ACHN (cell line): Measurements from ENCODE around the gene CYBA.

Source experiments
- DNase-seq: peaks from one replicate; pipeline ENCODE4 v3.0.0-alpha.2; 2015
- in situ Hi-C: cut with HindIII; loops from 2 replicates; pipeline ENCODE4 v1.10.0; 2017; ENCODE audit warnings: low sequenced_read_pairs, low pct_ligation_motif_present, low pct_unique_long_range_greater_than_20kb

CYBA gene

GRCh38 chr16:88687676-88688012 lies 36.8 kb upstream of the CYBA start:
- in situ Hi-C loops = no loop called here
- DNase-seq = no peak

DNA sequence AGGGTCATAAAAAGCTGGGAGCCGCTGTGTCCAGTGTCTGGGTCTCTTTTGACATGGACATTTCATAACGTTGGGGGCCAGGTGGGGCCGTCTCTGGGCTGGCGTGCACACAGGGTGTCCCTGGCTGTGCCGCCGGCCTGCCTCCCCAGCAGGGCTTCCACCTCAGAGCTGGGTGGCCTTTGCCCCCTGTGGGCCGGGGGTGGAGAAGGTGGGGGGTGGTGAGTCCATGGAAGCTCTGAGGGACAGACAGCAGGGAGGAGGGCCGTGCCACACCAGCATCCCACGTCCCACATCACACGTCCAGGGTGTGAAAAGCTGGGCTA lies 36.4 kb upstream of the CYBA start:
- no peak for DNase-seq
- in situ Hi-C loops = no loop called here

DNA sequence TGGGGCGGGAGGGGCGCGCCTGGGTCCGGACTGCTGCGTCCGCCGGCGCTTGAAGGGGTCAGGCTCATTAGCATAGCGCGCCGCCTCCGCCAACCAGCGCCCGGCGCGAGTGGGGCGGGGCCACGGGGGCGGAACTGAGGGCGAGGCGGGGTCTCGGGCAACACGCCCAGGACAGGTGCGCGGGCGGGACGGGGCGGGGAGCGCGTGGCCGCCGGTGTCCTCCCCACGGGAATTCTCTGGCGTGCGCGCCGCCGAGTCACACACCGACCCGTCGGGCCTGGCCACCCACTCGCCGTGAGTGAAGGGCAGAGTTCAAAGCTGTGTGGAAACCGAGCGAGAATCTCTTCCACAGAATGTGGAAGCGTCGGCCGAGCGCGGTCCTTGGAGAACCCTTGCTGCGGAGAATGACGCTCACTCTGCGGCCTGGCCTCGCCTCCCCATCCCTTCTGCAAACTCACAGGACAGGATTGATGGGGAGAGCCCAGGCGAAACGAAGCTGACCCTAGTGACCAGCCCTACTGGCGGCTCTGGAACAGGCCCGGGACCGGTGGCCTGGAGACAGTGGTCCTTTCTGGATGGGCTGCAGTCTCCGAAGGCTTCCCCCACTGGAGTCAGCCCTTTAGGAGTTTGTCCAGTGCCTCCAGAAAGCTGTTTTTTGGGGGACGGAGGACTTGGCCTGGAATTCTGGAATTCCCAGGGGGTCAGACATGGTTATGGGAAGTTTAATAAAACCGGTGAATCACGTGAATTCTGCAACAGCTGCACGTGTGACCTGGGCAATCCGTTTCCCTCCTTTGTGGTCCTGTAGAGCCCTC lies 35.8 kb upstream of the CYBA start, which contains the start of gene SNAI3:
Gene SNAI3, minus strand, starts transcription at position 69 of the 815 bp plus-strand sequence. CDS start 101 bp downstream, outside the sequence.
- in situ Hi-C loops = no loop called here
- DNase-seq = peak; percentile 85

DNA sequence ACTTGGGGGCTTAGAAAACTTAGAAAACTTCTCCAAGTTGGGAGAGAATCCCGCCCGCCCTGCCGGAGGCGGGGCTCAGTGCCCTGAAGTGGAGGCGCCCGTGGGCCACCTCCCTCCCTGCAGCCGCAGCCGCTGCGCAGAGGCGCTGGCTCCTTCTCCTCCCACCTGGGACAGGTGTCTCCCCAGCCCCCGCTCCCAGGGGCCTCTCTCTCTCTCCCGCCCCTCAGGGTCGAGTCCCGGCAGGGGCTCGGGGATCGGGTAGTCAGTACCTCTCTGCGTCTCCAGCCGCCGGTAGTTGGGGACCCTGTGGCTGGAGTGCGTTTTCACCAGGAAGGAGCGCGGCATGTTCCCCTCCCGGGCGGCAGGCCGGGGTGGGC lies 35.2 kb upstream of the CYBA start:
- in situ Hi-C loops = no loop called here
- no peak for DNase-seq

- in situ Hi-C loops = no loop called here
- peak; percentile 59 for DNase-seq
Measured at GRCh38 chr16:88685156-88686061, 34.6 kb upstream of the CYBA start.

- in situ Hi-C loops = no loop called here
- DNase-seq = no peak
Measured at GRCh38 chr16:88684569-88685155, 33.8 kb upstream of the CYBA start.

DNA sequence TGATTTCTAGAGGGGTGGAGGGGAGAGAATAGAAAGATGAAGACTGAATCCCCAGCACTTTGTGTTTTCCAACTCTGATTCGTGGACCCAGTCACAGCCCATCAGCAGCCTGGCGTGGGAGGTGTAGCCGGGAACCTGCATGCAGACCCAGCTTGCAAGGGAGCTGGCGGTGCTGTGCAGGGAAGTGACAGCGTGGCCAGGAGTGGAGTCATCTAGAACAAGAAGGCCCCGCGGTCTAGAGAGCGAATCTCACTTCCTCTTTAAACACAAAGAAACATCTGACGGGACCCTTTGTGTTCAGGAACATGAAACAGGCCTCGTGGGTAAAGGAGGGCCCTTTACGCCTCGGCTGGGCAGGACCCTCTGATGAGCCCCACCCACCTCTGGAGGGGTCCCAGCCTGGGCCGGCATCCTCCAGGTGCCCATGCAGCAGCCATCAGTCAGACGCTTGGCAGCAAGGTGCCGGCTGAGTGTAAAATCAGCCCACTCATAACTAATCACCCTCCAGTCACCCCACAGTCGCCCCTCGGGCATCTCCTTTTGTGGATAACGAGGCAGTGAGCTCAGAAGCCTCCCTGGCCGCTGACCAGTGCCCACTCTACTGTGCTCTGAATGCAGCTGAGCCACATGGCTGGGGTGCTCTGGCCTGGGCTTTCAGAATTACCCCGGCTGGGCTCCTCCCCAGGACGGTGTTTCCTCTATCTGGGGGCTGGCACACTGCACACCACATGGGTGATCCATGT lies 31.0 kb upstream of the CYBA start:
- in situ Hi-C loops = no loop called here
- no peak for DNase-seq

GRCh38 chr16:88681084-88681680 lies 30.3 kb upstream of the CYBA start:
- peak; percentile 29 for DNase-seq
- in situ Hi-C loops = no loop called here

- in situ Hi-C loops = no loop called here
- DNase-seq = no peak
Measured at GRCh38 chr16:88680554-88681083, 29.8 kb upstream of the CYBA start.

DNA sequence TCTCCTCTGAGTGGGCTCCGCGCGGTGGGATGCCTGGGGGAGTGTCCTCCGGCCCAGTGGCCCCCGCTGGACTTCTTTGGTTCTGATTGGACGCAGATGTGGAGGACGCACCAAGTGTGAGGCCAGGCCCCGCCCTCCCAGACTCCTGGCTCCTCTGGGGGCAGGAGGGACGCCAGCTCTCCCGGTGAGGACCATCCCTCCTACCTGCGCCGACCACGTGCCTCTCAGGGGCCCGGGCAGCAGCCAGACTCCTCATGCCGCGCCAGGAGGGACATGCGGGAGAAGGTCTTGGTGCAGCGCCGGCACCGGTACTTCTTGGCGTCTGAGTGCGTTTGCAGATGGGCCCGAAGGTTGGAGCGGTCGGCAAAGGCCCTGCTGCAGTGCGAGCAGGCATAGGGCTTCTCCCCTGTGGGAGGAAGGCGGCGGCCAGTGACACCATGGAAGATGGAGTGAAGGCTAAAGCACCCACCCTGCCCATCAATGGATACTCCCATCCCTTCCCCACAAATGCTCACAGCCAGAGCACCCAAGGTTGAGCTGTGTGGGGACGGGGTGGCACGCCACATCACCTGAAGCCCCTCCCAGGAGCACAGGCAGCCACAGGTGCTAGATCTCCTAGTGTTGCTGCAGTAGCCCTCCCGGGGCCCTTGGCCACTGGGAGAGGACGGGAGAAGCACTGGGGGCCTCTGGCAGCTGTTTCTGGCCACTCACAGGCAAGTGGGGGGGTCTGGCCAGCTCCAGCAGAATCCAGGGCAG lies 27.5 kb upstream of the CYBA start:
- DNase-seq = no peak
- in situ Hi-C loops = loop anchor here (10.0 kb wide), 1 partner anchor 106 kb away; the partner anchor contains the start of gene PIEZO1

DNA sequence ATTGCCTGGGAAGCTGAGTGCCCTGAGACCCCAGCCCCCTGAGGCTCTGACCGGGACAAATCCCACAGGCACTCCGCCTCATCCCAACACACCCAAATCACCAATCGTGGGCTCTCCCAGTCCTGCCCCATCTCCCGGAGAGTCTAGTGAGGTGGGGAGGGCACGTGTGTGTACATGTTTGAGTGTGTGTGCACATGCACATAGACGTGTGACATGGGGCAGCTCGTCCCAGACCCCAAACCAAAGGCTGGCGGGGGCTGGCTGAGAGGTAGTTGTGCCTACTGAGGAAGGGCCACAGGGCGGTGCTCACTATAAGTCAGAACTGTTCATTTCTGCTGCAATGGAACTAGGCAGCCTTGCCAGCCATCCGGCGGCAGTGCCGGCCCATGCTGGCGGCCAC lies 26.9 kb upstream of the CYBA start:
- DNase-seq = no peak
- in situ Hi-C loops = loop anchor here (10.0 kb wide), 1 partner anchor 107 kb away; the partner anchor contains the start of gene PIEZO1

GRCh38 chr16:88676502-88677242 lies 25.8 kb upstream of the CYBA start:
- in situ Hi-C loops = loop anchor here (10.0 kb wide), 1 partner anchor 108 kb away; the partner anchor contains the start of gene PIEZO1
- no peak for DNase-seq

DNA sequence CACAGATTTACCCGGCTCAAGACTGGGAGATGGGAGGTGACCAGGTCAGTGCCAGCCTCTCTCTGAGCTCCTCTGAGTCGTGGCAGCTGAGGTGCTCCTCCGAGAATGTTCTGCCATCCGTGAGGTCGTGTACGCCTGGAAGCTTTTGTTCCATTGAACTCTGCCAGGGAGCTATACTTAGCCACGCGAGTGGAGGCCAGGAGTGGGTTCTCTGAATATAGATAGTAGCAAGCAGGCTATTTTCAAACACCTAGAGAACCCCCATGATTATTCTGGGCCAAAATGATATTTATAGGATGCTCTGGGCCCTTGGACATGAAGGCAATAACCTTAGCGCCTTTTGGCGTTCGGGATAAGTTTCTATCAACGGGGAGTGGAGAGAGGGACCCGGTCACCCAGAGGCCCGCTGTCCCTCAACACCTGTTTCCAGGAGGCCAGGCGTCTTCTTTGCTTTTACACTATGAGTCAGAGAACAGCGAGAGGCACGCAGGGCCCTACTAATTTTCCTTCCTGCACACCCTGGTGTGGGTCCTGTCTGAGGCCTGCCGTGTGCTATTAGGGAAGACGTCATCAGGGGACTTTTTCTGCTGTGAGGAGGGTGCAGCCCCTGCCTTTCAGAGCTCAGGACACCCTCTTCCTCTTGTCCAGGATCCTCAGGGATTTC lies 23.0 kb upstream of the CYBA start:
- in situ Hi-C loops = loop anchor here (10.0 kb wide), 1 partner anchor 111 kb away; the partner anchor contains the start of gene PIEZO1

GRCh38 chr16:88672776-88673175 lies 21.9 kb upstream of the CYBA start:
- in situ Hi-C loops = loop anchor here (10.0 kb wide), 1 partner anchor 112 kb away; the partner anchor contains the start of gene PIEZO1
- DNase-seq = peak; percentile 41

More for the DNA sequence above, 23.0 kb upstream of the CYBA start:
- DNase-seq = no peak

GRCh38 chr16:88671806-88672205 lies 21.0 kb upstream of the CYBA start:
- in situ Hi-C loops = loop anchor here (10.0 kb wide), 1 partner anchor 113 kb away; the partner anchor contains the start of gene PIEZO1
- DNase-seq = no peak

- no peak for DNase-seq
- in situ Hi-C loops = loop anchor here (10.0 kb wide), 1 partner anchor 115 kb away; the partner anchor contains the start of gene PIEZO1
Measured at GRCh38 chr16:88669980-88670379, 19.1 kb upstream of the CYBA start.
